ENCODE measurements around the gene LATS1. TPM values are rescaled to one million over a fixed set of nuclear protein-coding genes. Genes with fewer than 3 reads are reported as not detected.
"Not testable (repeated sequence)": the region's sequence is repeated elsewhere in the genome, so short reads cannot be mapped to it uniquely, and the experiment has no call there.

Gene LATS1
- total and polyA plus RNA-seq, 3 donors from 2014 or later: 17.4 to 38.7 (median 35.0) TPM

DNA sequence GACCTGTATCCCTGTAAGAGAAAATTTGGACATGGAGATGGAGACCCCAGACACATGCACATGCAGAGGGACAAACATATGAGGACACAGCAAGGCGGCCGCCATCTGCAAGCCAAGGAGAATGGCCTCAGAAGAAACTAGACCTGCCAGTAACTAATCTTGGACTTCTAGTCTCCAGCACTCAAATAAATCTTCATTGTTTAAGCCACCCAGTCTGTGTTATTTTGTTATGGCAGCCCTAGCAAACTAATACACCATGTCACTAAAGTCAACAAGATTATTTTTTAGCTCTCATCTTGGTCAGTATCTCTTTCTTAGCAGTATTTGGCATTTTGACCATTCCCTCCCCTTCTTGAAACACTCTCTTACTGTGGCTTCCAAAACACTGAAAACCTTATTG lies 26.7 kb downstream of the LATS1 start:
- 93 to 100% methylated on average over 2 of the region's 2 CpGs for WGBS, 2 donors
- Histone ChIP-seq H3K9me3 (no peaks in the 10 kb centered on the region), H3K4me1 (no peaks in the 10 kb centered on the region), H3K27me3 (no peaks in the 10 kb centered on the region), H3K4me3 (no peak overlapping the region), H3K36me3 (ENCODE audit: low read depth, missing control alignments) (no peaks in the 10 kb centered on the region), H3K27ac (no peak overlapping the region)
- intact Hi-C loops (cut with DNase I; ENCODE audit: low total_unique reads): no loop called here
- TF ChIP-seq, protein P1, sequence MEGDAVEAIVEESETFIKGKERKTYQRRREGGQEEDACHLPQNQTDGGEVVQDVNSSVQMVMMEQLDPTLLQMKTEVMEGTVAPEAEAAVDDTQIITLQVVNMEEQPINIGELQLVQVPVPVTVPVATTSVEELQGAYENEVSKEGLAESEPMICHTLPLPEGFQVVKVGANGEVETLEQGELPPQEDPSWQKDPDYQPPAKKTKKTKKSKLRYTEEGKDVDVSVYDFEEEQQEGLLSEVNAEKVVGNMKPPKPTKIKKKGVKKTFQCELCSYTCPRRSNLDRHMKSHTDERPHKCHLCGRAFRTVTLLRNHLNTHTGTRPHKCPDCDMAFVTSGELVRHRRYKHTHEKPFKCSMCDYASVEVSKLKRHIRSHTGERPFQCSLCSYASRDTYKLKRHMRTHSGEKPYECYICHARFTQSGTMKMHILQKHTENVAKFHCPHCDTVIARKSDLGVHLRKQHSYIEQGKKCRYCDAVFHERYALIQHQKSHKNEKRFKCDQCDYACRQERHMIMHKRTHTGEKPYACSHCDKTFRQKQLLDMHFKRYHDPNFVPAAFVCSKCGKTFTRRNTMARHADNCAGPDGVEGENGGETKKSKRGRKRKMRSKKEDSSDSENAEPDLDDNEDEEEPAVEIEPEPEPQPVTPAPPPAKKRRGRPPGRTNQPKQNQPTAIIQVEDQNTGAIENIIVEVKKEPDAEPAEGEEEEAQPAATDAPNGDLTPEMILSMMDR (IDR thresholded peaks at IDR 0.05): no peak
- TF ChIP-seq POLR2A (IDR thresholded peaks at IDR 0.05): no peak
- DNase-seq: no peak

DNA sequence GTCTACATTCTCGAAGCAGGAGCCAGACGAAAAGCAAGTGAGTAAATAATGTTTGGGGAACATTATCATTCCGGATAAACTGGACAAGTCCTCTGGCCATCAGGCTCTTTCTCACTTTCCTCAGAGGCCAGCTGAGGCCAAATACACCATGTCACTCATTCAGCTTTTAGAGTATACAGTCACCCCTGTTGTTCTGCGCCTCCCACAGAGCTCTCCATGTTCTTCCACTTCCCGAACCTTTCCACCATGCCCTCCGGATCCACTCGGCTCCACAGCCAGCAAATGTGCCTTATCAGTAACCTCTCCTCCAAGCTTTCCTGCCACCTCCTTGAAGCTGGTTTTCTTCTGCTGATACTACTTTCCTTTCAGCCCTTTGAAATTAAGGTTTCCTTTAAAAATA lies 31.7 kb downstream of the LATS1 start:
- no peaks in the 10 kb centered on the region for H3K36me3 ChIP-seq (ENCODE audit: low read depth, missing control alignments)
- 60 to 73% methylated on average over 7 of the region's 7 CpGs for WGBS, 2 donors

DNA sequence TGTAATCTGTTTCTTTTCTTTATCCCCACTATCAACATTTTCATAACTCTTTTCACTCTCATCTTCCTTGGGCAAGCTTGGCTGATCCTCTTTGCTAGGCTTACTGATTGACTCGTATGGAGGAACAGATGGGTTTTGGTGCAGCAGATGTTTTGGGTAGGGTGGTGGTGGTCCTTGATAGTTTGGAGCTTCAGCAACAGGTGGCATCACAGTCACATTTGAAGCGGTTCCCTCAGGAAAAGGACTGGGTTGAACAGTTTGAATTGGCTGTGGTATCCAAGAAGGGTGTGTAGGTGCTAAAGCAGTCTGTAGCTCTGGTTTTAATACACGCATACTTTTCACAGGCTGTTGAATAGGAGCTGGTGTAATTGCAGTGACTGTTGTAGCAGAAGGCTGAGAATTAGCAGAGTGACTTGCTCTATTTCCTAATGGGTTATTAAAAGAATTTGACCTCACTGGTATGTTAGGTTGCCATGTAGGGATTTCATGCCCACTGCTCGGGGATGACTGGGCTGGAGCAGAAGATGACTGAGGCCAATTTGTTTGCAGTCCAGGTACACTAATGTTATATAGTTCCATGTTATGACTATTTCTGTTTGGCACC lies 34.5 kb downstream of the LATS1 start:
- H3K36me3 ChIP-seq (ENCODE audit: low read depth, missing control alignments): no peaks in the 10 kb centered on the region
- intact Hi-C loops (cut with DNase I; ENCODE audit: low total_unique reads): no loop called here
- no peaks in the 10 kb centered on the region for H3K4me1 ChIP-seq
- WGBS, 2 donors: 92 to 98% methylated on average over 4 of the region's 4 CpGs
- TF ChIP-seq, protein P1 (IDR thresholded peaks at IDR 0.05): no peak
- TF ChIP-seq POLR2A (IDR thresholded peaks at IDR 0.05): no peak
- no peaks in the 10 kb centered on the region for H3K27me3 ChIP-seq
- no peak overlapping the region for H3K27ac ChIP-seq
- H3K4me3 ChIP-seq: no peak overlapping the region
- DNase-seq: no peak
- H3K9me3 ChIP-seq: no peaks in the 10 kb centered on the region

More for the DNA sequence above, 31.7 kb downstream of the LATS1 start:
- Histone ChIP-seq H3K27ac (no peak overlapping the region), H3K27me3 (no peaks in the 10 kb centered on the region), H3K4me3 (no peak overlapping the region), H3K4me1 (no peaks in the 10 kb centered on the region), H3K9me3 (no peaks in the 10 kb centered on the region)
- intact Hi-C loops (cut with DNase I; ENCODE audit: low total_unique reads): no loop called here
- no peak for DNase-seq
- TF ChIP-seq, protein P1 (IDR thresholded peaks at IDR 0.05): no peak
- no peak for TF ChIP-seq POLR2A (IDR thresholded peaks at IDR 0.05)

DNA sequence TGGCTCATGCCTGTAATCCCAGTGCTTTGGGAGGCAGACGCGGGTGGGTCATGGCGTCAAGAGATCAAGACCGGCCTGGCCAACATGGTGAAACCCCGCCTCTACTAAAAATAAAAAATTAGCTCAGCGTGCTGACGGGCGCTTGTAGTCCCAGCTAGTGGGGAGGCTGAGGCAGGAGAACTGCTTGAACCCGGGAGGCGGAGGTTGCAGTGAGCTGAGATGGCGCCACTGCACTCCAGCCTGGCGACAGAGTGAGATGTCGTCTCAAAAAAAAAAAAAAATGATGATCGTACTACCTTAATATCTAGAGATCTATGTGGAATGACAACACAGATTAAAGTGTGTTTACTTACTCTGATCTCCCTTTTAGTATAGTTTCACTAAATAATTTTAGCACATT lies 36.1 kb downstream of the LATS1 start:
- H3K4me1 ChIP-seq; H3K9me3 ChIP-seq; intact Hi-C loops (cut with DNase I; ENCODE audit: low total_unique reads); DNase-seq; H3K36me3 ChIP-seq (ENCODE audit: low read depth, missing control alignments); H3K4me3 ChIP-seq; H3K27me3 ChIP-seq; H3K27ac ChIP-seq: not testable (repeated sequence)
- WGBS, 2 donors: 94 to 96% methylated on average over 14 of the region's 14 CpGs

DNA sequence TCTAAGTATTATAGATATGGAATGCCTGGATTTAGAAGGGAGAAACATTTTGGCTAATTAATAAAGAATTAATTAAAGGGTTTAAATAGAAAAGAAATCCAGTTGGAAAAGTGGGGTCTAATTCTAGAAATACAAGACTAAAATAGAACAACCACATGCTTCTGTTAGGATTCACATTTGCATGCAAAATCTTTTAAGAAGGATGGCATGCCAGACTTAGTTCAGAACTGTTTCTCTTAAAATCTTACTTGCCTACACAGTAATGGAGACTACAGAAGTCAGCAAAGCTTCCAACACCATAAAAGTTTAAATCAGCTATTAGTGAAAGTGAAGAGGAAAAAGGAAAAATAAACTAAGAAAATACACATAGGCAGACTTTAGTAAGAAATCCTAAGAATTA lies 36.7 kb downstream of the LATS1 start:
- H3K27ac ChIP-seq: no peak overlapping the region
- H3K9me3 ChIP-seq: no peaks in the 10 kb centered on the region
- H3K4me1 ChIP-seq: no peaks in the 10 kb centered on the region
- H3K36me3 ChIP-seq (ENCODE audit: low read depth, missing control alignments): no peaks in the 10 kb centered on the region
- H3K27me3 ChIP-seq: no peaks in the 10 kb centered on the region
- no peak overlapping the region for H3K4me3 ChIP-seq
- no peak for DNase-seq
- TF ChIP-seq, protein P1 (IDR thresholded peaks at IDR 0.05): no peak
- TF ChIP-seq POLR2A (IDR thresholded peaks at IDR 0.05): no peak
- intact Hi-C loops (cut with DNase I; ENCODE audit: low total_unique reads): no loop called here

Data from testis (tissue), 3 donors.